Embryonic facial prominence (tissue), 1 donor: ENCODE results near the gene CLIP2.
"Not testable (repeated sequence)": the region's sequence is repeated elsewhere in the genome, so short reads cannot be mapped to it uniquely, and the experiment has no call there.

Source experiments
- DNase-seq: peaks from one replicate; pipeline ENCODE4 v3.0.0-alpha.2; 2016; ENCODE audit errors: extremely low spot score

The CLIP2 gene

DNA sequence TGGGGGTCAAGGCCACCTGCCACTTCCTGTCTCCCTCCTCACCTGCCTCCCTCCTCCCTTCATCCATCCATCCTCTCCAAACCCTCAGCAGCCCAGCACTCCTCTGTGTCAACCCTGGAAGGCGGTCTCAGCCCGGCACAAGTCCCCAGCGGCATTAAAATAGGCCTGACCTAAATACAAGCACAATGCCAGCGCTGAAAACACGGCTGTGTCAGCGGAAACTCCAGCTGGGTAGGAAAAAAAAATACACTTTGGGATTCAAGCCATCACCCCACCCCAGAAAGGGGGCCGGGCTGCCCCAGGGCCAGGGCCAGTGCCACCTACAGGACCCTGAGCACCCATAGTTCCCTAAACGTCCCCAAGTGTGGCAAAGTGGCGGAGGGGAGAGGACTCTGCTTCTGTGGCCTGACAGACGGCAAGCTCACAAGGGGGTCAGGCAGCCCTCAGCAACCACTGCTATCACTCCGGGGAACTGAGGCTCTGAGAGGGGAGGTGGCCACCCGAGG, 141.8 kb downstream of the CLIP2 start:
- DNase-seq: no peak

DNA sequence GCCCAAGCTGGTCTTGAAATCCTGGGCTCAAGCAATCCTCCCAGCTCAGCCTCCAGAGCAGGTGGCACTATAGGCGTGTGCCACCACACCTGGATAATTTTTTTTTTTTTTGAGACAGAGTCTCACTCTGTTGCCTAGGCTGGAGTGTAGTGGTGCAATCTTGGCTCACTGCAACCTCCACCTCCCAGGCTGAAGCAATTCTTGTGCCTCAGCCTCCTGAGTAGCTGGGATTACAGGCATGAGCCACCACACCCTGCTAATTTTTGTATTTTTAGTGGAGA, 148.0 kb downstream of the CLIP2 start:
- DNase-seq: not testable (repeated sequence)

DNA sequence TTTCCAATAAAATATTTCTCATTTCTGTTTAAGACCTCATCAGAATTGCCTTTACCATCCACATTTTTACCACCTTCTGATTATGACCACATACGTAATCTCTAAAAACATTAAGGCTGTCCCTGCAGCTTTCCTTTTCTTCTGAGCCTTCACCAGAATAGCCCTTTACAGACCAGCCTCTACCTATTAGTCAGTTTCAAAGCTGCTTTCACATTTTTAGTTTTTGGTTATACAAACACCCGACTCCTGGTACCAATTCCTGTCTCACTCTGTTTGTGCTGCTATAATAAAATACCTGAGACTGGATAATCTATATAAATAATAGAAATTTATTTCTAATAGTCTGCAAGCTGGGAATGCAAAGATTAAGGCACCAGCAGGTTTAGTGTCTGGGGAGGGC, 149.1 kb downstream of the CLIP2 start:
- DNase-seq: no peak

- DNase-seq: no peak
Measured at GRCh38 chr7:74439541-74439940, 150.3 kb downstream of the CLIP2 start.

GRCh38 chr7:74440143-74440542, 150.9 kb downstream of the CLIP2 start:
- DNase-seq: not testable (repeated sequence)

- DNase-seq: no peak
Measured at GRCh38 chr7:74441801-74442200, 152.6 kb downstream of the CLIP2 start.

DNA sequence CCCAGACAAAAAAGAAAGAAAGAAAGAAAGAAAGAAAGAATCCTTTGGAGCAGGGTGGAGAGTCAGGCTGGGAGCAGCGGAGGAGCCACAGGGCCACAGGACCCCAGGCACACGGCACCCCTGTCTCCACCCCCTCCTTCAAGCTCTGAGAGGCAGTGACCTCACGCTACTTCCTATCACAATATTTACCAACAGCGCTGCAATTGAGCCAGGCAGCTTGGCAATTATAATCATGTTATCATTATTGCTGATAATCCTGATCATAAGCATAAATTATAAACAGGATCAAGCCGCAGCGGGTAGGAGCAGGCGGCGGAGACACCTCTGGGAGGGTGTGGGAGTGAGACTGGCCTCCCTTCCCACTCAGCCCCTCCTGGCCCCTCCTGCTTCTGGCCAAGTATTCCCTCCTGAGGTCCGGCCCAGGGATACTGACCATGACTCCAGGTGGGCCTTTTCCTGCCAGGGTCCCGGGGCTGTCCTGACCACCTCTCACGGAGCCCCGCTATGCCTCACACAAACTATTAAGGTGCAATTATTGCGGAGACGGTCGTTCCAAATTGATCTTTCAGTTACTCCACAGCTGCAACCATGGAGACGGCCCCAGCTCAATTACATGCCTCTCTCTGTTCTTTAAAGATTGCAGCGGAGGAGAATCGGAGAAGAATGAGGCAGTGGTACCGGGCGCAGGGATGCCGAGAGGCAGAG, 154.5 kb downstream of the CLIP2 start:
- no peak for DNase-seq

DNA sequence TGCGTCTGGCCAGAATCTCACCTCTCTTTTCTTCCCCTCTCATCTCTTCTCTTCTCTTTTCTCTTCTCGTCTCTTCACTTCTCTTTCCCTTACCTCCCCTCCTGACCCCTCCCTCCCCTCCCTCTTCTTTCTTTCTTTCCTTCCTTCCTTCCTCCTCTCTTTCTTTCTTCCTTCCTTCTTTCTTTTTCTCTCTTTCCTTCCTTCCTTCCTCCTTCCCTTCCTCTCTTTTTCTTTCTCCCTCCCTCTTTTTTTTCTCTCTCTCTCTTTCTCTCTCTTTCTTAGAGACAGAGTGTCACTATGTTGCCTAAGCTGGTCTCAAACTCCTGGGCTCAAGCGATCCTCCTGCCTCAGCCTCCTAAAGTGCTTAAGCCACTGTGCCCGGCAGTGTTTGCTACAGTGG, 159.9 kb downstream of the CLIP2 start:
- no peak for DNase-seq

DNA sequence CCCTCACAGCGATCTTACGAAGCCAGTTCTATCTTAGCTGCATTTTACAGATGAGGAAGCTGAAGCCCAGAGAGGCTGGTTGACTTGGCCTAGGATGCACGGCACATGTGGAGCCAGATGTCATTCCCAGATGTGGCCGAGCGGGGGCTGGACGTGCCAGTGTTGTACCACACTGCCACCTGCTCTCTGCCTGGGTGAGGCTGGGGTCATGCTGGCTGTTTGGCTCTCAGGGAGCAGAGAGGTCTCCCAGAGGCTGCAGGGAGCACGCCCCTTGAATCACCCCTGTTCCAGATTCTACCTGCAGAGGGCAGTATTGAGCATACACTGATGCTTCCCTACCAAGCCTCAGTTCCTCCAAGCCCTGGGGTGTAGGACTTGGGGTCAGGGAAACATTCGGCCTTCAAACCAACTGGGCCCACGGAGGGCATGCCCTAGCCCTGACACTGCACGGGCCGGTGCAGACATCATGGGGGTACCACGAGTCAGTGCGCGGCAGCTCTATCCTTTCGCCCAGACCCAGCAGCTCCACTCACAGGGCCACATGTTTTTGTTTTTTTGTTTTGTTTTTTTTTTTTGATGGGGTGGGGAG, 160.7 kb downstream of the CLIP2 start:
- no peak for DNase-seq

- no peak for DNase-seq
Measured at GRCh38 chr7:74452748-74453321, 163.6 kb downstream of the CLIP2 start.

GRCh38 chr7:74453322-74454011, 164.3 kb downstream of the CLIP2 start, which contains the start of gene GTF2IRD1:
GTF2IRD1 (plus strand) TSS chr7:74453906; CDS start chr7:74508081, 54,175 bp downstream.
- peak; percentile 82 for DNase-seq

DNA sequence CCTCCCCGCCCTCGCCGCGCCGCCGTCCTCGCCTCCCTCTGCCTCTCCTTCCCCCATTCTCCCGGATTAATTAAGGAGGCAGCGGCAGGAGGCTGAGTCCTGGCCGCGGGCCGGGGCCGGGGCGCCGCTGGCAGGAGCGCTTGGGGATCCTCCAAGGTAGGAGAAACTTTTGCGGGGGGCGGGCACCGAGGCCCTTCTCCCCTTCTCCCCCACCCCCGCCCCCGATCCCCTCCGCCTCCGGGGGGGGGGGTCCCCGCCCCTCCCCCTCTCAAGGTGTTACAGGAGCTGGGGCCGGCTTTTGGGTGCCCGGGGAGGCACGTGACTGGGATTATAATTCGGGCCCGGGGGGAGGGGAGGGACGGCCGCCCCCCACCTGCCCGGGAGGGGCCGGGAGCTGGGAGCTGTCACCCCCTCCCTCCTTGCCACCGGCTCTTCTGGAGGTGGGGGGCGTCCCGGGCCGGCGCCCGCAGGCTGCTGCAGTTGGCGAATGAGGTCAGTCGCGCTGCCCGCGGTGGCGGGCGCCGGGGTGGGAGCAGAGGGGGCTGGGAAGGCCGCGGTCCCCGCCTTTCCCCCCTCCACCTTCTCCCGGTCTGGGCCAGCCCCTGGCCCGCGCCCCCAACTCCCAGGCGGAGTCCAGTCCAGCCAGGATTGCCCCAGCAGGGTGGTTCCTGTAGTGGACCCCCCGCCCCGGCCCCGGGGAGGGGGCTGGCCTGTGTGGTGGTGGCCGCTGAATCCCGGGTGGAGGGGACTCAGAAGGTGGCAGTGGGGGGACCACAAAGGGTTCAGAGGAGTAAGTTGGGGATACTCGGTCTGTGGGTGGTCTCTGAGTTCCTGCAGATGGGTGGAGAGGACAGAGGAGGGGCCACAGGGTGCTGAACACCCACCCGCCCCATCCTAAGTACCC, 165.1 kb downstream of the CLIP2 start:
- DNase-seq: no peak

DNA sequence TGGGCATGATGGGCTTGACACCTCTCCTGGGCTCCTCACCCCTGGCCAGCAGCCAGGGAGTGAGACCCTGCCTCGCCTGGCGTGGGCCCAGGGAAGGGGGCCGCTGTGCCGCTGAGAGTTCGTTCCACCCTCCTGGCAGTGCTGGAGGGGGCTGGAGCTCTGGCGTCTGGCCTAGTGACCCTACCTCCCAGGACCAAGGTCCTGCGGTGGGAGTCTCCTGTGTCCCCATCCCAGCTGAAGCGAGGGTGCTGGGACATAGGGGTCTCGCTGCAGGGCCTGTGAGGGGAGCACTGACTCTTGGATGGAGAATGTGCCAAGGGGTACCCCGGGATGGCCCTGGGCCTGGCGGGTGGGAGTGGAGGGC, 165.7 kb downstream of the CLIP2 start:
- DNase-seq: no peak

DNA sequence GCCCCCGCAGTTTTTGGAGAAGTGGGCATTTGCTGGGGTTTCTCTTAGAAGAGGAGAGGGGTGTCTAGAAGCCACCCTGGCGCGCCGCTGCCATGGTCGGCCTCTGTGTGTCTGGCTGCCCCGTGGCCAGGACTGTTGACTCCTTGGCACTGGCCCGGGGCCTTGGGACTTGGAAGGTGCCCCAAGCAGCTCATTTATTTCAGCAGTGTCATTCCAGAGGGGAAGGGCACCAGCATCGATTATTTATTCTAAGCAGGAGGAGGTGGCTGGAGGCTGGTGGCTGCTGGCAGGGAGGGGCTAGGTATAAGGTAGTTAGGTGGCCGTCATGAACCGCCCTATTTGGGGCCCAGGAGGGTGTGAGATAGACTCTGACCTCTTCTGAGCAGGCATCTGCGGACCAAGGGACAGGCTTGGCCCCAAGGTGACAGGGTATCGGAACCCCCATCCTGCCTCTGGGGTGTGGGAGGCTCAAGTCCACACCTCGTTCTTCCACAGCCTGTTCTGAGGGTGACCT, 166.1 kb downstream of the CLIP2 start:
- no peak for DNase-seq
